M059J (cell line): ENCODE measurements around the gene RCC1. TPM values are rescaled to one million over a fixed set of nuclear protein-coding genes. Genes with fewer than 3 reads are reported as not detected.
A peak's percentile ranks its signal among the peaks of the same experiment; 100 is the strongest.
"Not testable (repeated sequence)": the region's sequence is repeated elsewhere in the genome, so short reads cannot be mapped to it uniquely, and the experiment has no call there.

Source experiments
- DNase-seq: peaks from one replicate; pipeline ENCODE4 v3.0.0-alpha.2; 2012; ENCODE audit warnings: low read depth
- total RNA-seq: library from RNA; depleted of rRNA; stranded (reverse); fragments of >200 nt; shearing (Covaris generic); gene quantifications from 2 replicates; pipeline ENCODE4 v1.2.3, GENCODE V29; 2014

The RCC1 gene
- total RNA-seq, 1 experiment from 2014 or later: 49.1 TPM

- no peak for DNase-seq
These were observed 39.4 kb downstream of the RCC1 start for GRCh38 chr1:28545246-28545628.

GRCh38 chr1:28548318-28548717, 42.5 kb downstream of the RCC1 start:
- DNase-seq: peak; percentile 18

- no peak for DNase-seq
These were observed 45.5 kb downstream of the RCC1 start for GRCh38 chr1:28551381-28551780.

- peak; percentile 94 for DNase-seq
These were observed 47.2 kb downstream of the RCC1 start, which contains the start of gene TRNAU1AP for GRCh38 chr1:28552758-28553663. Gene TRNAU1AP (plus strand): TSS chr1:28553085. CDS start chr1:28553111, 26 bp downstream.

GRCh38 chr1:28560886-28561285, 55.0 kb downstream of the RCC1 start:
- no peak for DNase-seq

- no peak for DNase-seq
These were observed 58.5 kb downstream of the RCC1 start for GRCh38 chr1:28564310-28564709.

GRCh38 chr1:28565040-28565439, 59.2 kb downstream of the RCC1 start:
- DNase-seq: no peak

- no peak for DNase-seq
These were observed 59.9 kb downstream of the RCC1 start for GRCh38 chr1:28565726-28566125.

GRCh38 chr1:28566931-28567330, 61.1 kb downstream of the RCC1 start:
- no peak for DNase-seq

GRCh38 chr1:28571911-28572310, 66.1 kb downstream of the RCC1 start:
- no peak for DNase-seq

GRCh38 chr1:28572891-28573290, 67.0 kb downstream of the RCC1 start:
- peak; percentile 29 for DNase-seq

GRCh38 chr1:28573564-28573963, 67.7 kb downstream of the RCC1 start:
- no peak for DNase-seq

- no peak for DNase-seq
These were observed 71.3 kb downstream of the RCC1 start for GRCh38 chr1:28577052-28577678.

GRCh38 chr1:28577738-28578536, 72.1 kb downstream of the RCC1 start:
- DNase-seq: no peak

- DNase-seq: no peak
These were observed 72.9 kb downstream of the RCC1 start for GRCh38 chr1:28578696-28579218.

GRCh38 chr1:28579401-28579800, 73.6 kb downstream of the RCC1 start:
- DNase-seq: no peak

- DNase-seq: peak; percentile 77
These were observed 75.1 kb downstream of the RCC1 start for GRCh38 chr1:28580722-28581530.

- DNase-seq: peak; percentile 93
These were observed 75.8 kb downstream of the RCC1 start for GRCh38 chr1:28581531-28582247.

- no peak for DNase-seq
These were observed 76.4 kb downstream of the RCC1 start for GRCh38 chr1:28582248-28582615.

GRCh38 chr1:28586585-28587391, 80.9 kb downstream of the RCC1 start:
- DNase-seq: not testable (repeated sequence)
